Neural cell (in vitro differentiated cells): Measurements from ENCODE around the gene CTNNA2. TPM values are rescaled to one million over a fixed set of nuclear protein-coding genes. Genes with fewer than 3 reads are reported as not detected.

ENCODE experiments used
- H2AFZ ChIP-seq: fragments of 200-600, 300-800 bp; sonication (generic), shearing (Covaris generic); 2 replicates; pipeline ENCODE4 v1.6.0; 2014; ENCODE audit warnings: low read depth, mild to moderate bottlenecking, antibody characterized with exemption, low read length, moderate library complexity
- H3F3A ChIP-seq: fragments of 200-600 bp; shearing (Covaris generic); 2 replicates; pipeline ENCODE4 v1.6.1; 2016; ENCODE audit warnings: mild to moderate bottlenecking, moderate library complexity, mixed read lengths, antibody characterized with exemption, low read length; ENCODE audit not compliant: insufficient read depth, poor library complexity, severe bottlenecking
- H3K27ac ChIP-seq: fragments of 200-600, 300-800 bp; sonication (generic), shearing (Covaris generic); 2 replicates; pipeline ENCODE4 v1.5.1; 2014; ENCODE audit warnings: mild to moderate bottlenecking, low read length, moderate library complexity
- H3K27me3 ChIP-seq: fragments of 300-800, 200-600 bp; sonication (generic), shearing (Covaris generic); 2 replicates; pipeline ENCODE4 v1.6.0; 2014; ENCODE audit warnings: mild to moderate bottlenecking, low read depth, low read length, moderate library complexity; ENCODE audit not compliant: insufficient read depth
- H3K36me3 ChIP-seq: fragments of 300-800, 200-600 bp; sonication (generic), shearing (Covaris generic); 2 replicates; pipeline ENCODE4 v1.5.1; 2014; ENCODE audit warnings: mild to moderate bottlenecking, antibody characterized with exemption, low read length, moderate library complexity; ENCODE audit not compliant: insufficient read depth
- H3K4me2 ChIP-seq: fragments of 300-800, 200-600 bp; sonication (generic), shearing (Covaris generic); 2 replicates; pipeline ENCODE4 v1.6.0; 2014; ENCODE audit warnings: mild to moderate bottlenecking, low read length
- H3K4me3 ChIP-seq: fragments of 300-800, 200-600 bp; sonication (generic), shearing (Covaris generic); 2 replicates; pipeline ENCODE4 v1.5.1; 2014; ENCODE audit warnings: mild to moderate bottlenecking, low read length, moderate library complexity
- H3K79me2 ChIP-seq: fragments of 200-600 bp; shearing (Covaris generic); replicated peaks from 2 replicates; pipeline ENCODE4 v1.6.0; 2014; ENCODE audit warnings: mild to moderate bottlenecking, low read length, moderate library complexity; ENCODE audit not compliant: insufficient read depth
- H3K9ac ChIP-seq: fragments of 300-800, 200-600 bp; sonication (generic), shearing (Covaris generic); 2 replicates; pipeline ENCODE4 v1.6.1; 2016; ENCODE audit warnings: mild to moderate bottlenecking, low read length, mixed read lengths
- H3K9me2 ChIP-seq: fragments of 200-600 bp; shearing (Covaris generic); 2 replicates; pipeline ENCODE4 v1.6.1; 2016; ENCODE audit warnings: mild to moderate bottlenecking, low read length, mixed read lengths; ENCODE audit not compliant: insufficient read depth
- H3K9me3 ChIP-seq: fragments of 200-600, 300-800 bp; sonication (generic), shearing (Covaris generic); 2 replicates; pipeline ENCODE4 v1.6.1; 2016; ENCODE audit warnings: mild to moderate bottlenecking, mixed run types, low read length, moderate library complexity, mixed read lengths
- H4K20me1 ChIP-seq: fragments of 200-600 bp; shearing (Covaris generic); 2 replicates; pipeline ENCODE4 v1.6.1; 2016; ENCODE audit warnings: mild to moderate bottlenecking, mixed run types; ENCODE audit not compliant: insufficient read depth
- CTCF ChIP-seq: fragments of 450-650 bp; IDR thresholded peaks from 2 replicates; pipeline ENCODE4 v1.5.1; 2014; ENCODE audit warnings: antibody characterized with exemption, mild to moderate bottlenecking, moderate library complexity; ENCODE audit not compliant: poor library complexity, severe bottlenecking
- EP300 ChIP-seq: fragments of 450-650 bp; conservative IDR thresholded peaks from 2 replicates; pipeline ENCODE4 v1.6.1; 2014; ENCODE audit warnings: antibody characterized with exemption, mild to moderate bottlenecking, moderate library complexity; ENCODE audit not compliant: poor library complexity, severe bottlenecking
- EZH2 ChIP-seq: fragments of 200-600, 300-800 bp; shearing (Covaris generic), sonication (generic); IDR thresholded peaks from 2 replicates; pipeline ENCODE4 v1.6.1; 2014; ENCODE audit warnings: antibody characterized with exemption, low read length, borderline replicate concordance, mild to moderate bottlenecking; ENCODE audit not compliant: insufficient read depth, poor library complexity, severe bottlenecking
- MXI1 ChIP-seq: fragments of 450-650 bp; conservative IDR thresholded peaks from 2 replicates; pipeline ENCODE4 v1.6.1; 2014; ENCODE audit warnings: antibody characterized with exemption, mild to moderate bottlenecking; ENCODE audit not compliant: poor library complexity, severe bottlenecking
- POLR2AphosphoS5 ChIP-seq: IDR thresholded peaks from 2 replicates; pipeline ENCODE4 v1.6.1; 2012
- RAD21 ChIP-seq: fragments of 450-650 bp; conservative IDR thresholded peaks from 2 replicates; pipeline ENCODE4 v1.6.1; 2014; ENCODE audit warnings: antibody characterized with exemption, mild to moderate bottlenecking, moderate library complexity
- REST ChIP-seq: IDR thresholded peaks from 2 replicates; pipeline ENCODE4 v1.6.1; 2012; ENCODE audit warnings: borderline replicate concordance
- SMC3 ChIP-seq: fragments of 450-650 bp; conservative IDR thresholded peaks from 2 replicates; pipeline ENCODE4 v1.6.1; 2014; ENCODE audit warnings: antibody characterized with exemption, mild to moderate bottlenecking, moderate library complexity; ENCODE audit not compliant: poor library complexity
- TAF1 ChIP-seq: IDR thresholded peaks from 2 replicates; pipeline ENCODE4 v1.6.1; 2012; ENCODE audit warnings: low read depth
- polyA plus RNA-seq: library from polyadenylated mRNA; depleted of rRNA; stranded (reverse); fragments of >200 nt; gene quantifications from 2 replicates; pipeline ENCODE4 v1.2.3, GENCODE V29; 2014

Gene CTNNA2
- polyA plus RNA-seq, 1 donor from 2014 or later = 194 TPM

DNA sequence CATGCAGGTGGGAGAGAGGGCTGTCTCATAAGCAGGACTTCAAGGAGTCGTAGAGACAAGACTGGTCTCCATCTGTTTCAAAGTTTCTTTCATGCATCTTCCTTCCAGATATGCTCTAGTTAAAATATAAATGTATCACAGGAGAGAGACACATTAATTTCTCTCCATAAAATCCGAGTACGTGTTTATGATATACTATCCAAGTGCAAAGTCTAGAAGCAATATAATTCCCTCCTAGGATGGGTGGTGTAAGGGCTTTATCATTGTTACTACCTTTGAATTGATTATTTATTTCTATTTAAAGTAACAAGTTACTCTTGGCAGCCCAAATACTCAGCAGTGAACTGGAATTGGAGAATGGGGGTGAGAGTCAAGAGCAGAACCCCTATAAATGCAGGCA is 619.4 kb downstream of the CTNNA2 start (continued):
- TF ChIP-seq MXI1 = no peak
- TF ChIP-seq EZH2 = no peak

GRCh38 chr2:80135001-80135400 is 622.1 kb downstream of the CTNNA2 start:
- Histone ChIP-seq H3K27ac (no peak overlapping the region), H3K36me3 (no peaks in the 10 kb centered on the region), H3F3A (no peaks in the 10 kb centered on the region), H3K4me3 (no peak overlapping the region), H3K9me2 (no peaks in the 10 kb centered on the region), H2AFZ (no peak overlapping the region), H3K9me3 (no peaks in the 10 kb centered on the region), H3K9ac (no peak overlapping the region), H3K27me3 (no peaks in the 10 kb centered on the region), H3K4me2 (no peak overlapping the region), H3K79me2 (no peaks in the 10 kb centered on the region), H4K20me1 (no peaks in the 10 kb centered on the region)
- TF ChIP-seq RAD21 (no peak), SMC3 (no peak), EZH2 (no peak), POLR2AphosphoS5 (no peak), TAF1 (no peak), REST (no peak), CTCF (no peak), EP300 (no peak), MXI1 (no peak)

- no peak overlapping the region for H3K4me3 ChIP-seq
- no peak overlapping the region for H3K27ac ChIP-seq
- no peaks in the 10 kb centered on the region for H3F3A ChIP-seq
- no peaks in the 10 kb centered on the region for H3K27me3 ChIP-seq
- TF ChIP-seq RAD21 (no peak), POLR2AphosphoS5 (no peak), CTCF (no peak), EP300 (no peak)
- no peaks in the 10 kb centered on the region for H4K20me1 ChIP-seq
- no peaks in the 10 kb centered on the region for H3K9me3 ChIP-seq
- no peak overlapping the region for H3K4me2 ChIP-seq
- H3K36me3 ChIP-seq = no peaks in the 10 kb centered on the region
- H2AFZ ChIP-seq = no peak overlapping the region
- H3K9me2 ChIP-seq = no peaks in the 10 kb centered on the region
- no peaks in the 10 kb centered on the region for H3K79me2 ChIP-seq
- no peak overlapping the region for H3K9ac ChIP-seq
Observed at GRCh38 chr2:80136338-80136737, 623.5 kb downstream of the CTNNA2 start.
